Fibroblast of pulmonary artery (primary cell): ENCODE results near the gene SLIT1.

Experiments used
- DNase-seq: peaks from one replicate; pipeline ENCODE4 v3.0.0-alpha.2; 2010; ENCODE audit warnings: low read depth
- H3K4me3 ChIP-seq: replicated peaks from 2 replicates; pipeline ENCODE4 v1.5.1; 2011; ENCODE audit warnings: low read depth, mild to moderate bottlenecking, control low read depth, low read length, moderate library complexity
- TF ChIP-seq, protein P1 (sequence below): IDR thresholded peaks from 2 replicates; pipeline ENCODE4 v1.5.1; 2011; ENCODE audit warnings: mild to moderate bottlenecking, control low read depth, low read length, inconsistent platforms; ENCODE audit errors: missing control alignments

Gene SLIT1

GRCh38 chr10:96964131-96964530 lies 221.6 kb downstream of the SLIT1 start:
- no peak overlapping the region for H3K4me3 ChIP-seq
- TF ChIP-seq, protein P1, sequence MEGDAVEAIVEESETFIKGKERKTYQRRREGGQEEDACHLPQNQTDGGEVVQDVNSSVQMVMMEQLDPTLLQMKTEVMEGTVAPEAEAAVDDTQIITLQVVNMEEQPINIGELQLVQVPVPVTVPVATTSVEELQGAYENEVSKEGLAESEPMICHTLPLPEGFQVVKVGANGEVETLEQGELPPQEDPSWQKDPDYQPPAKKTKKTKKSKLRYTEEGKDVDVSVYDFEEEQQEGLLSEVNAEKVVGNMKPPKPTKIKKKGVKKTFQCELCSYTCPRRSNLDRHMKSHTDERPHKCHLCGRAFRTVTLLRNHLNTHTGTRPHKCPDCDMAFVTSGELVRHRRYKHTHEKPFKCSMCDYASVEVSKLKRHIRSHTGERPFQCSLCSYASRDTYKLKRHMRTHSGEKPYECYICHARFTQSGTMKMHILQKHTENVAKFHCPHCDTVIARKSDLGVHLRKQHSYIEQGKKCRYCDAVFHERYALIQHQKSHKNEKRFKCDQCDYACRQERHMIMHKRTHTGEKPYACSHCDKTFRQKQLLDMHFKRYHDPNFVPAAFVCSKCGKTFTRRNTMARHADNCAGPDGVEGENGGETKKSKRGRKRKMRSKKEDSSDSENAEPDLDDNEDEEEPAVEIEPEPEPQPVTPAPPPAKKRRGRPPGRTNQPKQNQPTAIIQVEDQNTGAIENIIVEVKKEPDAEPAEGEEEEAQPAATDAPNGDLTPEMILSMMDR, result no peak
- DNase-seq, result no peak

- DNase-seq, result no peak
- TF ChIP-seq, protein P1, result no peak
- no peak overlapping the region for H3K4me3 ChIP-seq
Measured at GRCh38 chr10:96960872-96961271, 224.9 kb downstream of the SLIT1 start.

GRCh38 chr10:96959733-96960132 lies 226.0 kb downstream of the SLIT1 start:
- H3K4me3 ChIP-seq, result no peak overlapping the region
- TF ChIP-seq, protein P1, result no peak
- no peak for DNase-seq

DNA sequence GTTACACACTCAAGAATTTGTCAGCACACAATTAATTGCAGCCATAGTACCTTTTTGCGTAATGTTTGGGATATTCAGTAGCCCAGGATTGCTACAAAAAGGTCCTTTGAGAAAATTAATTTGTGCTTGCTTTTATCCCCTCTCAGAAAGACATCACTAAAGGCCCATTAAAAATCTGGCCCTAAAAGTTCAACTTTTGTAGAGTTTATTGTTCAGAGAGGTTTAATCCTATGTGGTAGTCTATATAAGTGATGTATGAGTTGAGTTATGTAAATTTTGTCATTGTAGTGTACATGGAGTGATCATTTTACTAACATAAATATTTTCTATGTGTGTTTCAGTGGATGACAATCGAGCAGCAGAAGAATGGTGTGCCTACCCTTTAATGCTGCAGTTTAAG lies 227.7 kb downstream of the SLIT1 start:
- DNase-seq, result no peak
- TF ChIP-seq, protein P1, result no peak
- no peak overlapping the region for H3K4me3 ChIP-seq

- no peak for DNase-seq
Measured at GRCh38 chr10:96955794-96956193, 230.0 kb downstream of the SLIT1 start.

DNA sequence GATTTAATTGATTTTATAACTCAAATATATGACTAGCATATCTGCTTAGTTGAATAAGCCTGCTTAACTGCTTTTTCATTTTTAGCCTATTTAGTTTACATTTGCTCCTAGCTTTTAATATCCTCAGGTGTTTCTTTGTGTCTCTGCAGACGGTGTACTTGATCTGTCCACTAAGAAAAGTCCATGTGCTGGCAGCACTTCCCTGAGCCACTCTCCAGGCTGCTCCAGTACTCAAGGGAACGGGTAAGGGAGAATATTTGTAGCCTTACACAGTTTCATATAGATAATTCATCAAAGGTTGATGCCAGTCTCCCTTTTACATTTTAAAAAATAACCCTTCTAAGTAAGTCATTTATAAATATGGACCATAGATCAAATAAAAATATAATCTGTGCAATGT lies 233.8 kb downstream of the SLIT1 start:
- TF ChIP-seq, protein P1, result no peak
- DNase-seq, result no peak
- no peak overlapping the region for H3K4me3 ChIP-seq

More at GRCh38 chr10:96955794-96956193, 230.0 kb downstream of the SLIT1 start:
- TF ChIP-seq, protein P1, result no peak
- no peak overlapping the region for H3K4me3 ChIP-seq

DNA sequence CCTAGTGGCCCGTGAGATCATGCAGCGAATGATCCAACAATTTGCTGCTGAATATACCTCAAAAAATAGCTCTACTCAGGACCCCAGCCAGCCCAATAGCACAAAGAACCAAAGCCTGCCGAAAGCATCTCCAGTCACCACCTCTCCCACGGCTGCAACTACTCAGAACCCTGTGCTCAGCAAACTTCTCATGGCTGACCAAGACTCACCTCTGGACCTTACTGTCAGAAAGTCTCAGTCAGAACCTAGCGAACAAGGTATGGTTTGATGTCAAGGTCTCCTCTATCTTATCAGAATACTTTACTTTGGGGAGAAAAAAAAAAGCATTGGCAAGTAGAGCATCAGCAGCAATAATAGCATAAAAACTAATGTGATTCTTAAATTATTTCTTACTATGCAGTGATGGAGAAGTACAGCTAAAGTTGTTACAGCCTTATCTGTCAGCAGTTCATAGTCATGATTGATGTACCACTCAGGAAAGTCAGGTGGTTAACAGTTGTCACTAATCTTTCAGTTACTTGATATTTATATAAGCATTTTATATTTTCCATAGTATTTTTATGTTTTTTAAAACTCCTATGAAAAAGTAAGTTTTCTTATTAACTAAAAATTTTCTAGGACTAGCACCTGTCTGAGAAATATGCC lies 236.6 kb downstream of the SLIT1 start:
- no peak for DNase-seq
- no peak overlapping the region for H3K4me3 ChIP-seq
- TF ChIP-seq, protein P1, result no peak
